Measurements from ENCODE around the gene KIAA1549. TPM values are rescaled to one million over a fixed set of nuclear protein-coding genes. Genes with fewer than 3 reads are reported as not detected.

The KIAA1549 gene
- total and polyA plus RNA-seq, 4 donors: 0.13 to 2.8 (median 0.58) TPM

DNA sequence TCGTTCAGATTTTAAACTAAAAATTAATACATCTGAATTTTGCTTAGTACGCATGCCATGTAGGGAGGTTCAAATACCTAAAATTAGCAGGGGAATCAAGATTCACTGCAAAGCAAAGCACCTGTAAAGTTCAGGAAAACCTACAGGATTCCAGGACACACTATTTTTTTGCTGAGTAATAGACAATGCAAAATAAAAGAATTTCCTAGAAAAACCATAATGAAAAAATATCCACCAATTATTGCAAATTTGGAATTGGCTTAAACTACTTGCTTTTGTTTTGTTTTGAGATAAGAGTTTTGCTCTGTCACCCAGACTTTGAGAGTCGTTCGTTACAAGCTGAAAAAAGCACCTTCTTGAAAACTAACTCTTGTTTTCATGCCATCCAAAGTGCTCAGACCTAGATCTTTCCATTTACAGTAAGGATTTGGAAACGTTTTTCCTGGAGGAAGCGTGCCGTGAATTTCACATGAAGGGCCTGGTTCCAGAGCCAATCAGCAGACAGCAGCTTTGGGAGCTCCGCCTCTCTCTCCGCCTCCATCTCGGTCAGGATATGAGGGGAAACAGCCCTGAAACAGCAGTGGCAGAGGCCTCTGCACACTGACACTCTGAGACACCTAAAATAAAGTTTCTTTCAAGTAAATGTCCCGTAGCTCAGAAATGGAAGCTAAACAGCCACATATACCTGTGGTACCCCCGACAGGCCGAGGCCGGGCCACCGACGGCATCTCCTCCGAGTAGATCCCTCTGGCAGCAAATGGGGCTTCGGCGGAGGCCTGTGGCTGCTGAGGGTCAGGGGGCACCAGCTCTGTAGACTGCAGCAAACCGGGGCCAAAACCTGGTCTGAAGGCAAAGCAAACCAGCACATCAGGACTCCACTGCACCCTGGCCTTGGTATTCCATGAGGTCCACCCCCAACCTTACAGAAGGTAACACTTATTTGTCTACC, 137.3 kb downstream of the KIAA1549 start:
- no peak overlapping the region for H3K27ac ChIP-seq (ENCODE audit: low read depth in 1 of 2, low read length in 2 of 2)
- ATAC-seq (ENCODE audit: low FRiP score) (no peak), DNase-seq (no peak)
- no peak overlapping the region for H3K4me3 ChIP-seq (ENCODE audit: low read length in 2 of 2)
- no peaks in the 10 kb centered on the region for H3K9me3 ChIP-seq (ENCODE audit: control insufficient read depth, low read length)
- intact Hi-C loops (cut with DNase I): no loop called here
- 73 to 75% methylated on average over 20 of the region's 20 CpGs for WGBS, 2 donors
- no peaks in the 10 kb centered on the region for H3K27me3 ChIP-seq (ENCODE audit: control insufficient read depth in 1 of 2, insufficient read depth in 2 of 2, low read length in 1 of 2)
- H3K4me1 ChIP-seq (ENCODE audit: control insufficient read depth in 1 of 2, insufficient read depth in 2 of 2, low read length in 2 of 2): no peaks in the 10 kb centered on the region
- H3K36me3 ChIP-seq (ENCODE audit: control insufficient read depth in 1 of 2, insufficient read depth in 2 of 2, low read length in 1 of 2): no peaks in the 10 kb centered on the region

DNA sequence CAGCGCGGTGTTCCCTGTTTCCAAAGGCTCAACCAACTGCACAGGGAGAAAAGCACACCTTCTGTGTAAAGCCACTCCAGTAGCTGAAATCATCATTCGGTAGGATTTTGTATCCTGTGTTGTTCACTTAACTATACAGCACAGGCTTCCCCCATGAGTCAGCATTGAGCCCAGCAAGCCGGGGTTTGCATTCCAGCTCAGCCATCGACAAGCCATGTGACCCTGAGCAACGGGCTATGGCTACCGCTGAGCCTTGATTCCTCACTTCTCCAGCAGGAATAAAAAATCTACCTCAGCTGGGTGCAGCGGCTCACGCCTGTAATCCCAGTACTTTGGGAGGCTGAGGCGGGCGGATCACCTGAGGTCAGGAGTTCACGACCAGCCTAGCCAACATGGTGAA, 139.1 kb downstream of the KIAA1549 start:
- intact Hi-C loops (cut with DNase I): no loop called here
- DNase-seq: no peak
- Histone ChIP-seq H3K27me3 (ENCODE audit: control insufficient read depth in 1 of 2, insufficient read depth in 2 of 2, low read length in 1 of 2) (no peaks in the 10 kb centered on the region), H3K4me1 (ENCODE audit: control insufficient read depth in 1 of 2, insufficient read depth in 2 of 2, low read length in 2 of 2) (no peaks in the 10 kb centered on the region), H3K4me3 (ENCODE audit: low read length in 2 of 2) (no peak overlapping the region), H3K27ac (ENCODE audit: low read depth in 1 of 2, low read length in 2 of 2) (no peak overlapping the region), H3K9me3 (ENCODE audit: control insufficient read depth, low read length) (no peaks in the 10 kb centered on the region), H3K36me3 (ENCODE audit: control insufficient read depth in 1 of 2, insufficient read depth in 2 of 2, low read length in 1 of 2) (peaks cover 0 to under 1% of the 10 kb centered on the region in 2 donors)
- ATAC-seq (ENCODE audit: low FRiP score): no peak
- 85 to 89% methylated on average over 12 of the region's 12 CpGs for WGBS, 2 donors

DNA sequence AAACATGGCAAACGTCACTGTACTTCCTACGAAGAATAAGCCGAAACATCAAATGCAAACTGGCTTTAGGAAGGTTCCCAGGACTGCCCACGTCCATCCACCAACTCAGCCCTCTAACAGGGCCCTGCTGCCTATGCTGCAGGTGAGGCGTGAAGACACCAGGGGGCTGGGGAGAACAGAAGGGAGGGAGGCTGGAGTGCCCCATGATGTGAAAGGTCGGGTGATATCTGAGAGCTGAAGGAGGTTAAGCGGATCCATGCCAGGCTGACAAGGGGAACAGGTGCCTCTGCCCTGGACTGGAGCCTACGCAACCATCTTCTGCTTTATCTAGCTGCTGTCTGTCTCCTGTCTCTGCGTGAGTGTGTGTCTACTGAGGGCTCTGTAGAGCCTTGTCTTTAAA, 143.0 kb downstream of the KIAA1549 start:
- ATAC-seq (ENCODE audit: low FRiP score) (no peak), DNase-seq (no peak)
- Histone ChIP-seq H3K36me3 (ENCODE audit: control insufficient read depth in 1 of 2, insufficient read depth in 2 of 2, low read length in 1 of 2) (peaks cover 0 to 3% of the 10 kb centered on the region in 2 donors), H3K27me3 (ENCODE audit: control insufficient read depth in 1 of 2, insufficient read depth in 2 of 2, low read length in 1 of 2) (no peaks in the 10 kb centered on the region), H3K4me3 (ENCODE audit: low read length in 2 of 2) (no peak overlapping the region), H3K9me3 (ENCODE audit: control insufficient read depth, low read length) (no peaks in the 10 kb centered on the region), H3K27ac (ENCODE audit: low read depth in 1 of 2, low read length in 2 of 2) (no peak overlapping the region), H3K4me1 (ENCODE audit: control insufficient read depth in 1 of 2, insufficient read depth in 2 of 2, low read length in 2 of 2) (no peaks in the 10 kb centered on the region)
- intact Hi-C loops (cut with DNase I): no loop called here
- WGBS, 2 donors: 94% methylated on average over 9 of the region's 9 CpGs

DNA sequence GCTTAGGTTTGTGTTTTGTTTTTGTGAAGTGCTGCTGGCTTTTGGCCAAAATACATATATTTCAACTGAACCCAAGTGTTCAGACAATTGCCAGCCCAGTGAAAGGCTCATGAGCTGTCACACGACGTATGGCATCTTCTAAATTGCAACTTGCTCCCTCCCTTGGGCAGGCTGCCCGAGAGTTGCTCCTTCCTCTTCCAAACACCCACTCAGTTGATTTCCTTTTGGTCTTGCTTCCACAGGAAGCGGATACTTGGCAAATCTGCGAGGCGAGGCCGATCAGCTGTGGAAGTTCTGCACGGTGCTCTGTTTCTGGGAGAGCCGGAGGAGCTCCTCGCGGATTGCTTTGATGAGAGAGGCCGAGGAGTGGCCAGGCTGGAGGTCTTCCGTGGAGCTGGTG, 143.6 kb downstream of the KIAA1549 start:
- intact Hi-C loops (cut with DNase I): no loop called here
- ATAC-seq (ENCODE audit: low FRiP score): no peak
- H3K27me3 ChIP-seq (ENCODE audit: control insufficient read depth in 1 of 2, insufficient read depth in 2 of 2, low read length in 1 of 2): no peaks in the 10 kb centered on the region
- peaks cover 0 to 3% of the 10 kb centered on the region in 2 donors for H3K36me3 ChIP-seq (ENCODE audit: control insufficient read depth in 1 of 2, insufficient read depth in 2 of 2, low read length in 1 of 2)
- no peak for DNase-seq
- no peaks in the 10 kb centered on the region for H3K4me1 ChIP-seq (ENCODE audit: control insufficient read depth in 1 of 2, insufficient read depth in 2 of 2, low read length in 2 of 2)
- H3K9me3 ChIP-seq (ENCODE audit: control insufficient read depth, low read length): no peaks in the 10 kb centered on the region
- no peak overlapping the region for H3K4me3 ChIP-seq (ENCODE audit: low read length in 2 of 2)
- no peak overlapping the region for H3K27ac ChIP-seq (ENCODE audit: low read depth in 1 of 2, low read length in 2 of 2)
- WGBS, 2 donors: 67% methylated on average over 13 of the region's 13 CpGs

DNA sequence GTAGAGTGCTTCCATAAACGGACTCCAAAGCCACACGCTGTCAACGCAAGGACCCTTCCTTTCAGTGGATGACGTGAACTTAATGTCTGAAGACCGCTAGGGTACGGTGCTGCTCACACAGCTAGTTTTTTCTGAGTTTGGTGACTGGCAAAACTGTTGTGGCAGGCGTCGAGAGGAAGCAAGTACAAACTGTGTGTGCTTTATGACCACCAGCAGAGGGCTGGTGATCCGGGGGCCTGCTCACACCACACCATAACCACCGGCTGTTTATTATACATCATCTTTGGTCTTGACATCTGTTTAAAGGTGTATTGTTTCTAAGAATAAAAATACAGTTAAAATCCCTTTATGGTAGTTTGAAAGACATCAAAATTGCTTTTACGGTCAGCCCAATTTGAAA, 146.1 kb downstream of the KIAA1549 start:
- Histone ChIP-seq H3K27me3 (ENCODE audit: control insufficient read depth in 1 of 2, insufficient read depth in 2 of 2, low read length in 1 of 2) (no peaks in the 10 kb centered on the region), H3K36me3 (ENCODE audit: control insufficient read depth in 1 of 2, insufficient read depth in 2 of 2, low read length in 1 of 2) (peaks cover 0 to 3% of the 10 kb centered on the region in 2 donors), H3K4me1 (ENCODE audit: control insufficient read depth in 1 of 2, insufficient read depth in 2 of 2, low read length in 2 of 2) (no peaks in the 10 kb centered on the region), H3K4me3 (ENCODE audit: low read length in 2 of 2) (no peak overlapping the region), H3K9me3 (ENCODE audit: control insufficient read depth, low read length) (peaks cover 2% of the 10 kb centered on the region), H3K27ac (ENCODE audit: low read depth in 1 of 2, low read length in 2 of 2) (no peak overlapping the region)
- intact Hi-C loops (cut with DNase I): no loop called here
- no peak for ATAC-seq (ENCODE audit: low FRiP score)
- no peak for DNase-seq
- 85 to 88% methylated on average over 11 of the region's 11 CpGs for WGBS, 2 donors

DNA sequence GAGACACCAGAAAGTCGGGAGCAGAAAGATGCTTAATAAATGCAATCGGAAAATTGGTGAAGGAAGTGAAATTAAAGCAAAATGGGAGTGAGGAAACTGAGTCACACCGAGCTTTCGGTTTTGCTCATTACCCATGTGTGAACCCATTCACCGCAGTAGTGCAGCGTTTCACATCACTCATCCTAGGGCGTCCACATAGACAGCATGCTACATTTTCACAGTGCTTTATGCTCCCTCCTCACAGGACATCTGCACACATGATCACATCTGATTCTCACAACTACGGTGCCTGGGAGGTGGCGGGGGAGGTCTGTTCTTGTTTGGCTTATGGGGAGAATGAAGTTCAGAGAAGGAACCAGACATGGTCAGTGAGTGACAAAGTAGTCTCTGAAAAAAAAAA, 146.6 kb downstream of the KIAA1549 start:
- 94 to 95% methylated on average over 9 of the region's 9 CpGs for WGBS, 2 donors

DNA sequence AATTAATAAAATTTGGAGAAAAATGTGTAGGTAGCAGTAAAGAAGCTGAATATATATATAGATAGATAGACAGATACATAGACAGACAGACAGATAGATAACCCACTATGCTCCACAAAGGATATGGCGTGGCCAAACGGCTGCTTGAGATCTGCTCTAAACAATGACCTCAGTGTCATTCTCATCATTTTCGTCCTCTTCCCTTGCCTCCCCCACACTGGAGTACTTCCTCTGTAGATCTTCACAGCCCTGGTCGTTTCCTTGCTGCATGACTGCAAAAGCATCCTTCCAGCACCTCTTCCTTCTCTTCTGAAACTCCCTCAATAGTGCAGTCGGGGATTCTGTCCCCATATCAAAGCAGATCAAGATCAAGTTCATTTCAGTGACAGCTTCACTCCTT, 147.6 kb downstream of the KIAA1549 start:
- DNase-seq (no peak), ATAC-seq (ENCODE audit: low FRiP score) (no peak)
- no peak overlapping the region for H3K27ac ChIP-seq (ENCODE audit: low read depth in 1 of 2, low read length in 2 of 2)
- H3K4me3 ChIP-seq (ENCODE audit: low read length in 2 of 2): no peak overlapping the region
- WGBS, 2 donors: 66 to 70% methylated on average over 5 of the region's 5 CpGs
- H3K27me3 ChIP-seq (ENCODE audit: control insufficient read depth in 1 of 2, insufficient read depth in 2 of 2, low read length in 1 of 2): no peaks in the 10 kb centered on the region
- intact Hi-C loops (cut with DNase I): no loop called here
- H3K36me3 ChIP-seq (ENCODE audit: control insufficient read depth in 1 of 2, insufficient read depth in 2 of 2, low read length in 1 of 2): peaks cover 0 to 3% of the 10 kb centered on the region in 2 donors
- H3K9me3 ChIP-seq (ENCODE audit: control insufficient read depth, low read length): peaks cover 2% of the 10 kb centered on the region
- no peaks in the 10 kb centered on the region for H3K4me1 ChIP-seq (ENCODE audit: control insufficient read depth in 1 of 2, insufficient read depth in 2 of 2, low read length in 2 of 2)

More for the DNA sequence above, 146.6 kb downstream of the KIAA1549 start:
- peaks cover 2% of the 10 kb centered on the region for H3K9me3 ChIP-seq (ENCODE audit: control insufficient read depth, low read length)
- H3K36me3 ChIP-seq (ENCODE audit: control insufficient read depth in 1 of 2, insufficient read depth in 2 of 2, low read length in 1 of 2): peaks cover 0 to 3% of the 10 kb centered on the region in 2 donors
- no peaks in the 10 kb centered on the region for H3K4me1 ChIP-seq (ENCODE audit: control insufficient read depth in 1 of 2, insufficient read depth in 2 of 2, low read length in 2 of 2)
- no peak overlapping the region for H3K27ac ChIP-seq (ENCODE audit: low read depth in 1 of 2, low read length in 2 of 2)
- DNase-seq (no peak), ATAC-seq (ENCODE audit: low FRiP score) (no peak)
- H3K27me3 ChIP-seq (ENCODE audit: control insufficient read depth in 1 of 2, insufficient read depth in 2 of 2, low read length in 1 of 2): no peaks in the 10 kb centered on the region
- H3K4me3 ChIP-seq (ENCODE audit: low read length in 2 of 2): no peak overlapping the region
- intact Hi-C loops (cut with DNase I): no loop called here

DNA sequence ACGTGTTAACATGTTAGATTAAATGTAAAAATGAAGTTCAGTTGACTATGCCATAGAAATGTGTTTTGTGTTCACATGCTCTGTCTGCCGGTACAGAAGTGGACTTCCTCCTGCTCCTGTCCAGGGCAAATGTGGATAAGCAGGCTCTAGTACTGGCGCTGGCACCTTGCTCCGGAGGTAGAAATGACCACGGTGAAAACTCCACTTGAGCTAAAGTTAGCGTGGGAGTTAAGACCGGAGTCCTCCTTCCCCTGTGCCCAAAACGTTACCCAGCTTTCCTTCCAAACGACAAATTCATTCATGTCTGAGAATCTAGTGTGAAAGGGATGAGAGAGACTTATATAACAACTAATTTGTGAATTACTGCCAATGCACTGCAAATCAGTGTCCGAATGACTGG, 148.2 kb downstream of the KIAA1549 start:
- ATAC-seq (ENCODE audit: low FRiP score): no peak
- no peaks in the 10 kb centered on the region for H3K4me1 ChIP-seq (ENCODE audit: control insufficient read depth in 1 of 2, insufficient read depth in 2 of 2, low read length in 2 of 2)
- H3K9me3 ChIP-seq (ENCODE audit: control insufficient read depth, low read length): peaks cover 2% of the 10 kb centered on the region
- H3K27ac ChIP-seq (ENCODE audit: low read depth in 1 of 2, low read length in 2 of 2): no peak overlapping the region
- H3K36me3 ChIP-seq (ENCODE audit: control insufficient read depth in 1 of 2, insufficient read depth in 2 of 2, low read length in 1 of 2): peaks cover 0 to 3% of the 10 kb centered on the region in 2 donors
- no peak overlapping the region for H3K4me3 ChIP-seq (ENCODE audit: low read length in 2 of 2)
- no peak for DNase-seq
- intact Hi-C loops (cut with DNase I): no loop called here
- WGBS, 2 donors: 89 to 92% methylated on average over 10 of the region's 10 CpGs
- H3K27me3 ChIP-seq (ENCODE audit: control insufficient read depth in 1 of 2, insufficient read depth in 2 of 2, low read length in 1 of 2): no peaks in the 10 kb centered on the region

DNA sequence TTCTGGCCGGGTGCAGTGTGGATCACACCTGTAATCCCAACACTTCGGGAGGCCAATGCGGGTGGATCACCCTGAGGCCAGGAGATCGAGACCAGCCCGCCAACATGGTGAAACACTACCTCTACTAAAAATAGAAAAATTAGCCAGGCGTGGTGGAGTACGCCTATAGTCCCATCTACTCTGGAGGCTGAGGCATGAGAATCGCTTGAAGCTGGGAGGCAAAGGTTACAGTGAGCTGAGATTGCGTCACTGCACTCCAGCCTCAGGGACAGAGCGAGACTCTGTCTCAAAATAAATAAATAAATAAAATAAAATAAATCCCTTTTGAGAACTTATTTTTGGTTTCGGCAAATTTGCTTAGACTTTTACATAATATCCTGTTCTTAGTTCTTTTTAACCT, 151.9 kb downstream of the KIAA1549 start:
- intact Hi-C loops (cut with DNase I): no loop called here
- 85 to 92% methylated on average over 11 of the region's 11 CpGs for whole genome bisulfite sequencing, 2 donors
- H3K36me3 ChIP-seq (ENCODE audit: control insufficient read depth in 1 of 2, insufficient read depth in 2 of 2, low read length in 1 of 2): no peaks in the 10 kb centered on the region
- no peaks in the 10 kb centered on the region for H3K4me1 ChIP-seq (ENCODE audit: control insufficient read depth in 1 of 2, insufficient read depth in 2 of 2, low read length in 2 of 2)
- no peaks in the 10 kb centered on the region for H3K27me3 ChIP-seq (ENCODE audit: control insufficient read depth in 1 of 2, insufficient read depth in 2 of 2, low read length in 1 of 2)
- H3K9me3 ChIP-seq (ENCODE audit: control insufficient read depth, low read length): peaks cover 2% of the 10 kb centered on the region
- no peak for ATAC-seq (ENCODE audit: low FRiP score)
- H3K4me3 ChIP-seq (ENCODE audit: low read length in 2 of 2): no peak overlapping the region
- DNase-seq: no peak
- H3K27ac ChIP-seq (ENCODE audit: low read depth in 1 of 2, low read length in 2 of 2): no peak overlapping the region
